Stomach (tissue), 9 donors: ENCODE results near the gene BPI. TPM values are rescaled to one million over a fixed set of nuclear protein-coding genes. Genes with fewer than 3 reads are reported as not detected.
"Not testable (repeated sequence)": the region's sequence is repeated elsewhere in the genome, so short reads cannot be mapped to it uniquely, and the experiment has no call there.

Experiments used
- DNase-seq, 2 donors: peaks; one replicate each; pipeline versions ENCODE4 v3.0.0 to v3.0.0-alpha.2; 2013 to 2019
- H3K27ac ChIP-seq, 5 donors: fragments of 200-600 bp in 4 of 5; sonication (generic) in 4 of 5; one replicate each; pipeline ENCODE4 v1.5.1; 2013 to 2019; ENCODE audit warnings: mild to moderate bottlenecking in 1 of 5, moderate library complexity in 1 of 5
- H3K27me3 ChIP-seq, 3 donors: fragments of 200-600 bp; sonication (generic); one replicate each; pipeline ENCODE4 v1.5.1; 2017 to 2019; ENCODE audit warnings: mixed run types in 1 of 3
- H3K36me3 ChIP-seq, 4 donors: fragments of 200-600 bp; sonication (generic); 1 replicate in 3 of 4; 2 replicates in 1 of 4; pipeline ENCODE4 v1.5.1; 2016 to 2019
- H3K4me1 ChIP-seq, 4 donors: fragments of 200-600 bp; sonication (generic); one replicate each; pipeline ENCODE4 v1.5.1; 2016 to 2019
- H3K4me3 ChIP-seq, 4 donors: fragments of 200-600 bp; sonication (generic) in 3 of 4; one replicate each; pipeline ENCODE4 v1.5.1; 2016 to 2019; ENCODE audit warnings: mild to moderate bottlenecking in 1 of 4
- H3K9me3 ChIP-seq, 4 donors: fragments of 200-600 bp; sonication (generic); one replicate each; pipeline ENCODE4 v1.5.1; 2016 to 2019
- EP300 ChIP-seq: sonication (generic); formaldehyde crosslinking; IDR thresholded peaks from one replicate; pipeline ENCODE4 v1.6.1; 2017; ENCODE audit warnings: antibody characterized with exemption
- POLR2A ChIP-seq, 4 donors: fragments of 450-650 bp; IDR thresholded peaks; one replicate each; pipeline ENCODE4 v1.6.1; 2016; ENCODE audit warnings: antibody characterized with exemption in 4 of 4, control low read depth in 2 of 4, mild to moderate bottlenecking in 1 of 4, moderate library complexity in 1 of 4
- POLR2AphosphoS5 ChIP-seq, 3 donors: sonication (generic); formaldehyde crosslinking; IDR thresholded peaks; one replicate each; pipeline ENCODE4 v1.6.1; 2016; ENCODE audit warnings: antibody characterized with exemption in 3 of 3
- WGBS, 5 donors: extraction: QIAGEN DNeasy Blood & Tissue Kit in 3 of 5; methylation state at CpG; one replicate each; pipeline versions ENCODE4 v1.1.5 to v1.1.7; 2013 to 2018; 5-methylcytosine and 5-hydroxymethylcytosine counted together
- intact Hi-C: fragments of 100-400 bp; cut with DNase I; formaldehyde crosslinking; loops from one replicate; pipeline ENCODE4 v1.15.1; 2023; ENCODE audit warnings: low total_unique reads
- polyA plus RNA-seq, 3 donors: library from polyadenylated mRNA; stranded (reverse); fragments of 200-250 nt; gene quantifications; one replicate each; pipeline ENCODE4 v1.2.3, GENCODE V29; 2013
- total RNA-seq, 5 donors: library from RNA; depleted of rRNA; stranded (reverse); fragments of >200 nt; gene quantifications; one replicate each; pipeline versions ENCODE4 v1.1.0 to v1.2.3, GENCODE V29; 2014 to 2016
- TF ChIP-seq, protein P1 (sequence below), 7 experiments: fragments of 450-650 bp in 4 of 7; fragments of 200-600 bp in 3 of 7; sonication (generic) in 3 of 7; IDR thresholded peaks; one replicate each; pipeline ENCODE4 v1.5.1; 2016 to 2019; ENCODE audit warnings: antibody characterized with exemption in 7 of 7, control low read depth in 2 of 7, mild to moderate bottlenecking in 1 of 7
- donor health status: healthy with polysubstance abuse.
- donor health status: Bipolar disorder and iron deficiency.
- donor health status: healthy.

Gene BPI
- total and polyA plus RNA-seq, 8 donors, result 0.13 to 4.8 (median 0.86) TPM; not detected in 4

DNA sequence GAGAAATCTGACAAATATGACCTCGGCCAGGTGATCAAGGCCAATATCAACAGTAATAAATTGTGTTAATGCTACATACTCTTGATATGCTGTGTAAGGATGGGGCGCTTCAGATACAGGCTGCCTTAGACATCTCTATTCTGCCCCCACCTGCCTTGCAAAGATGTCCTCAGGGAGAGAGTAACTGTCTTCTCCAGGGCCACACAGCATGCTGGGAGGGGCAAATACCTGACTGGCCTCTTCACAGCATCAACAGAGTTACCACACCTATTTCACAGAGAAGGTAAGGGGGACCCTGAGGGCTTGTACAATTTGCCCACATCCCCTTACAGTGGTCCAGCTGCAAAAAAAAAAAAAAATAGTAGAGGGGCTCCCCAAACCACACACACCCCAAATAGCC is 26.3 kb upstream of the BPI start:
- Histone ChIP-seq H3K4me3 (no peak overlapping the region), H3K27ac (peak overlapping the region in 2 of 5 donors; percentile 1 to 8)
- 82 to 94% (median 90%) methylated on average over 2 of the region's 2 CpGs for WGBS, 5 donors

GRCh38 chr20:38278131-38278530 is 25.8 kb upstream of the BPI start:
- WGBS, 5 donors, result 54 to 61% (median 56%) methylated on average over 14 of the region's 14 CpGs
- peaks cover 0 to 22% (median 2%) of the 10 kb centered on the region in 4 donors for H3K4me1 ChIP-seq
- peak overlapping the region in 2 of 5 donors; percentile 1 to 8 for H3K27ac ChIP-seq
- H3K27me3 ChIP-seq, result no peaks in the 10 kb centered on the region
- intact Hi-C loops, result no loop called here
- no peak overlapping the region for H3K4me3 ChIP-seq
- H3K9me3 ChIP-seq, result no peaks in the 10 kb centered on the region
- no peaks in the 10 kb centered on the region for H3K36me3 ChIP-seq
- peak in 1 of 2 donors; percentile 57 for DNase-seq
- TF ChIP-seq POLR2A (IDR thresholded peaks at IDR 0.05) (no peak), POLR2AphosphoS5 (IDR thresholded peaks at IDR 0.05) (no peak), EP300 (no peak)
- TF ChIP-seq, protein P1, sequence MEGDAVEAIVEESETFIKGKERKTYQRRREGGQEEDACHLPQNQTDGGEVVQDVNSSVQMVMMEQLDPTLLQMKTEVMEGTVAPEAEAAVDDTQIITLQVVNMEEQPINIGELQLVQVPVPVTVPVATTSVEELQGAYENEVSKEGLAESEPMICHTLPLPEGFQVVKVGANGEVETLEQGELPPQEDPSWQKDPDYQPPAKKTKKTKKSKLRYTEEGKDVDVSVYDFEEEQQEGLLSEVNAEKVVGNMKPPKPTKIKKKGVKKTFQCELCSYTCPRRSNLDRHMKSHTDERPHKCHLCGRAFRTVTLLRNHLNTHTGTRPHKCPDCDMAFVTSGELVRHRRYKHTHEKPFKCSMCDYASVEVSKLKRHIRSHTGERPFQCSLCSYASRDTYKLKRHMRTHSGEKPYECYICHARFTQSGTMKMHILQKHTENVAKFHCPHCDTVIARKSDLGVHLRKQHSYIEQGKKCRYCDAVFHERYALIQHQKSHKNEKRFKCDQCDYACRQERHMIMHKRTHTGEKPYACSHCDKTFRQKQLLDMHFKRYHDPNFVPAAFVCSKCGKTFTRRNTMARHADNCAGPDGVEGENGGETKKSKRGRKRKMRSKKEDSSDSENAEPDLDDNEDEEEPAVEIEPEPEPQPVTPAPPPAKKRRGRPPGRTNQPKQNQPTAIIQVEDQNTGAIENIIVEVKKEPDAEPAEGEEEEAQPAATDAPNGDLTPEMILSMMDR (IDR thresholded peaks at IDR 0.05), result no peak

More for the DNA sequence above, 26.3 kb upstream of the BPI start:
- Histone ChIP-seq H3K36me3 (no peaks in the 10 kb centered on the region), H3K4me1 (peaks cover 0 to 22% (median 2%) of the 10 kb centered on the region in 4 donors), H3K9me3 (no peaks in the 10 kb centered on the region), H3K27me3 (no peaks in the 10 kb centered on the region)
- intact Hi-C loops, result no loop called here
- DNase-seq, result no peak
- TF ChIP-seq POLR2A (IDR thresholded peaks at IDR 0.05), result no peak

- H3K9me3 ChIP-seq, result no peaks in the 10 kb centered on the region
- TF ChIP-seq POLR2A (IDR thresholded peaks at IDR 0.05) (no peak), POLR2AphosphoS5 (IDR thresholded peaks at IDR 0.05) (no peak), EP300 (no peak)
- TF ChIP-seq, protein P1 (IDR thresholded peaks at IDR 0.05), result no peak
- no peak overlapping the region for H3K4me3 ChIP-seq
- DNase-seq, result no peak
- no peaks in the 10 kb centered on the region for H3K27me3 ChIP-seq
- WGBS, 5 donors, result 60 to 91% (median 85%) methylated on average over 2 of the region's 2 CpGs
- no peak overlapping the region for H3K27ac ChIP-seq
- intact Hi-C loops, result no loop called here
- H3K4me1 ChIP-seq, result peaks cover 0 to 22% (median 2%) of the 10 kb centered on the region in 4 donors
- H3K36me3 ChIP-seq, result no peaks in the 10 kb centered on the region
These were observed 25.2 kb upstream of the BPI start for GRCh38 chr20:38278763-38279162.

DNA sequence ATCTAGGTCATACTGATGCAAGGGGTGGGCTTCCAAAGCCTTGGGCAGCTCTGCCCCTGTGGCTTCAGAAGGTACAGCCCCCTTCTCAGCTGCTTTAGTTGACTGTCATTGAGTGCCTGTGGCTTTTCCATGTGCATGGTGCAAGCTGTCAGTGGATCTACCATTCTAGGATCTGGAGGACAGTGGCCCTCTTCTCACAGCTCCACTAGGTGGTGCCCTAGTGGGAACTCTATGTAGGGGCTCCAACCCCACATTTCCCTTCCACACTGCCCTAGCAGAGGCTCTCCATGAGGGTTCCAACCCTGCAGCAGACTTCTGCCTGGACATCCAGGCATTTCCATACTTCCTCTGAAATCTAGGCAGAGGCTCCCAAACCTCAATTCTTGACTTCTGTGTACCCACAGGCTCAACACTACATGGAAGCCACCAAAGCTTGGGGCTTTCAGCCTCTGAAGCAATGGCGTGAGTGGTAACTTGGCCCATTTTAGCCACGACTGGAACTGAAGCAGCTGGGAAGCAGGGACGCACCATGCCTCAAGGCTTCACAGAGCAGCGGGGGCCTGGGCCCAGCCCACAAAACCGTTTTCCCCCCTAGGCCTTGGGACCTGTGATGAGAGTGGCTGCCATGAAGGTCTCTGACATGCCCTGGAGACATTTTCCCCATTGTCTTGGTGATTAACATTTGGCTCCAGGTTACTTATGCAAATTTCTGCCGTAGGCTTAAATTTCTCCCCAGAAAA is 22.6 kb upstream of the BPI start:
- intact Hi-C loops, H3K36me3 ChIP-seq, H3K4me1 ChIP-seq, H3K4me3 ChIP-seq, H3K27ac ChIP-seq, H3K27me3 ChIP-seq, H3K9me3 ChIP-seq, DNase-seq: not testable (repeated sequence)
- WGBS, 5 donors, result 82 to 88% (median 87%) methylated on average over 6 of the region's 6 CpGs

DNA sequence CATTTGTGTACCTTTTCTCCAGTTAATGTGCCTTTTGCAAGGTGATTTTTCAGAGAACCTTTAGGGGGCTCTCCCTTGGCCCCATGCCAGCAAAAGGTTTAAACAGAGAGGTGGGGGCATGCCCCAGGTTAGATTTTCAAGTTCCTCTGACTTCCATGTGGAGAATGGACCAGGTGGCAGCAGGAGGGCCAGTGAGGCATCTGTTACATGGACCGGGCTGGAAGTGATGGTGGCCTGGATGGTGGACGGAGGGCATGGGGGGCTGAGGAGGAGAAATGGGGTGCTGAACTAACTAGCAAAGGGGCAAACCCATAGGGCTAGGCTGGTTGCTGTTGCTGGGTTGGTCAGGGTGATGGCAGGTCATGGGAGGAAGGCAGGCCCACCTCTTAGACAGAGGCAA is 20.7 kb upstream of the BPI start:
- H3K9me3 ChIP-seq, result no peaks in the 10 kb centered on the region
- intact Hi-C loops, result no loop called here
- H3K4me3 ChIP-seq, result no peak overlapping the region
- H3K36me3 ChIP-seq, result no peaks in the 10 kb centered on the region
- H3K27me3 ChIP-seq, result peaks cover 0 to 17% (median 0%) of the 10 kb centered on the region in 3 donors
- TF ChIP-seq, protein P1 (IDR thresholded peaks at IDR 0.05), result no peak
- TF ChIP-seq EP300 (no peak), POLR2A (IDR thresholded peaks at IDR 0.05) (no peak), POLR2AphosphoS5 (IDR thresholded peaks at IDR 0.05) (no peak)
- WGBS, 5 donors, result 88 to 97% (median 95%) methylated on average over 2 of the region's 2 CpGs
- H3K4me1 ChIP-seq, result peaks cover 0 to 25% (median 0%) of the 10 kb centered on the region in 4 donors
- DNase-seq, result no peak
- no peak overlapping the region for H3K27ac ChIP-seq

DNA sequence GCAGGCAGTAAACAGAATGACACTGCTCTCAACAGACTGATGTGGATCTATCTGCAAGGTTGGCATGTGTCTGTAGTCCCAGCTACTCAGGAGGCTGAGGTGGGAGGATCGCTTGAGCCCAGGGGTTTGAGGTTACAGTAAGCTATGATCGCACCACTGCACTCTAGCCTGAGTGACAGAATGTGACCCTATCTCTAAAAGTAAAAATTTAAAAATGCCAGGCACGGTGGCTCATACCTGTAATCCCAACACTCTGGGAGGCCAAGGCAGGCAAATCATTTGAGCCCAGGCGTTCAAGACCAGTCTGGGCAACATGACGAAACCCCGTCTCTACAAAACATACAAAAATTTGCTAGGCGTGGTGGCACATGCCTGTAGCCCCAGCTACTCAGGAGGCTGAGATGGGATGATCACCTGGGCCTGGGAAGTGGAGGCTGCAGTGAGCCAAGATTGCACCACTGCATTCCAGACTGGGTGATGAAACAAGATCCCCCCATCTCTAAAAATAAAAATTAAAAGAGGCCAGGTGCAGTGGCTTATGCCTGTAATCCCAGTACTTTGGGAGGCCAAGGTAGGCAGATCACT is 19.8 kb upstream of the BPI start:
- H3K27ac ChIP-seq, H3K36me3 ChIP-seq, intact Hi-C loops, DNase-seq, H3K4me3 ChIP-seq, H3K9me3 ChIP-seq: not testable (repeated sequence)
- WGBS, 5 donors, result 85 to 94% (median 91%) methylated on average over 7 of the region's 7 CpGs
- H3K4me1 ChIP-seq, result peaks cover 0 to 28% (median 0%) of the 10 kb centered on the region in 4 donors
- peaks cover 0 to 25% (median 0%) of the 10 kb centered on the region in 3 donors for H3K27me3 ChIP-seq
